GM21367 (cell line): ENCODE data around the gene ABHD3.
"Not testable (repeated sequence)": the region's sequence is repeated elsewhere in the genome, so short reads cannot be mapped to it uniquely, and the experiment has no call there.

Experiments used
- ATAC-seq: cut with Tn5 transposase; IDR thresholded peaks from one replicate; pipeline ENCODE4 v1.9.1; 2021; ENCODE audit not compliant: unreplicated experiment

The ABHD3 gene

DNA sequence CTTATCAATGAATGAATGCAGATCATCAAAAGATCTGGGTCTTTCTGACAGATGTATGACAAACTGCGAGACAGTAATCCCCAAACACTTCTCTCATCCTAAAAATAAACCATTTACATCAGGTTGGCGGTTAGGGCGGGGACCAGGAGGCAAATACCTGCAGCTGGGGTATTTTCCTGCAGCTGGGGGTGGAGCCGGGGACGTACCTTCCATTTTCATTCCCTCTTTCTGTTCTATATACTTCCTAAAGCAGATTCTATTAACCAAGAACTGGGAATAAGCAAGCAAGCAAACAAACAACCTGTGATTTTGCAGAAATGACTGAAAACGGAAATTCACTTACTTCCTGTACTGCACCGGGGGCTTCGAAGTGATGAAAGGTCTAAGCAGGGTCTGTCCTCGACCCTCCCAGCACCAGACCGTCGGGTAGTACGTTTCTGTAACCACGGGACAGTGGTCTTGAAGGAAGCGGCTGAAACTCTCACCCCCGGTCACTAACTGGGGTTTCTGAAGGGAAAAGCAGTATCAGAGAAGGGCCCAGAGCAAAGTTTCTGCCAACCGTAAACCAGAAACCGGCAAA, 1.2 kb downstream of the ABHD3 start:
- no peak for ATAC-seq

DNA sequence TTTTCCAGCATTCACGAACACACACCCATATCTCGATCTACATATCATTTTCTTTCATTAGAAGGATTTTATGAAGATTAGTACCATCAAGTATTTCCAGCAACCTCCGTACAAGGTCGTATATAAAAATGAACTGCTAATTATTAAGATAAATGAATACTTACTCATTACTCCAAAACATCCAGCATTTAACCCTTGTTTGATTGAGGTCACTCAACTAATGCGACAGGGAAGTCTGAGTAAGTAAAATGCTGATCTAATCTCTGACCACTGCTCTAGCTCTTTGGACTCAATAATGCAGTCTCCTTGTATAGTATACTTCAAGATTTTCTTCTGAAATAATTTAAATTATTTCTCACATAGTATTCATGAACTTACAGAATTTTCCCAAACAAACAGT, 2.0 kb downstream of the ABHD3 start:
- ATAC-seq, result no peak

- ATAC-seq, result no peak
These were observed 3.0 kb downstream of the ABHD3 start for GRCh38 chr18:21701621-21702020.

GRCh38 chr18:21700528-21701075, 4.0 kb downstream of the ABHD3 start:
- ATAC-seq, result no peak

- no peak for ATAC-seq
These were observed 11.3 kb downstream of the ABHD3 start for GRCh38 chr18:21693322-21693721.

GRCh38 chr18:21689736-21690135, 14.8 kb downstream of the ABHD3 start:
- no peak for ATAC-seq

DNA sequence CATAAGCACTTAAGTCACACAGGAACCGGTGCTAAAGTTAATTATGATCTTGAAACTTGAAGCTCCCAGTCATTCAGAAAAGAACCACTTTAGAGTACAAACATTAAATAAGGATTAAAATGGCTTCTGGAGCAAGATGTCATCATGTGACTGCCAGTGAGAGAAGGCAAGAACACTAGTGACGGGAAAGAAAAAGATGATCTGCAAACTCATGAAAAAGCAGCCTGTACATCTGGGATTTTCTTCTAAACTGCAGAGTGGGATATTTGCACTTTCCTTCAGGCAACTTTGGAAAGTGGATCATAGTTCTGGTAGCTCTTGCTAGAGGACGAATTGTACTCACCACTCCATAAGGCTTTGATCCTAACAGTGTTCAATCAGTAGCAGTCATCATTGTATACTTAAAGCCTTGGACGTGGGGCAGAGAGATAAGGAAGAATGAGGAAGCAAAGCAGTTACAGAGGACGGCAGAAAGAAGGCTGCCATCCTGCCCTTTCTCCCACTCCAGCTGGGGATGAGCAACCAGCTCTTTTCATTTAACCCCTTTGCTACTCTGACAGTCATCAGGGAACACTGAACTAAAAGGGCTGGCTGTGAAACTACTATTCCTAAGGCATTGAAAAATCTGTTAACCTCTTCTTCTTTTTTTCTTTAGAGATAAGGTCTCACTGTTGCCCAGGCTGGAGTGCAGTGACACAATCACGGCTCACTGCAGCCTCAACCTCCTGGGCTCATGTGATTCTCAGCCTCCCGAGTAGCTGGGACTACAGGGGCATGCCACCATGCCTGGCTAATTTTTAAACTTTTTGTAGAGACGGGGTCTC, 18.1 kb downstream of the ABHD3 start:
- no peak for ATAC-seq

GRCh38 chr18:21685556-21685981, 19.0 kb downstream of the ABHD3 start:
- peak; percentile 72 for ATAC-seq

DNA sequence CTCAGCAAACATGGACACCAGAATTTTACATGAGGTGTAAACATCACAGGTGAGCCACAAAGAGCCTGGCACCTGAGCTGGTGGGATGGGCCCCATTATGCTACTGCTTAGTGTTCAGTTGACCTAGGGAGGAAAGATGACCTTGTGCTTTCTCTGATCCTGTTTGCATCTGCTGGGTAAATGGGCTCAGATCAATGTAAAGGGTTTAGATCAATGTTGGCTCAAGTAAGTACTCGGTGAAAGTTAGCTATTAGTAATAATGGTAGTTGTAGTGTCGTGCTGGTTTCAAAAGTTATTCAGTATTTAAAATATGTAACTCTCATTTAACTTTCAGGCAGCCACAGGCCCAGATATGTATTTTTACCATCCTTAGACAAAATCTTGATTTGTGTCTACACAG, 19.8 kb downstream of the ABHD3 start:
- ATAC-seq, result peak; percentile 38

DNA sequence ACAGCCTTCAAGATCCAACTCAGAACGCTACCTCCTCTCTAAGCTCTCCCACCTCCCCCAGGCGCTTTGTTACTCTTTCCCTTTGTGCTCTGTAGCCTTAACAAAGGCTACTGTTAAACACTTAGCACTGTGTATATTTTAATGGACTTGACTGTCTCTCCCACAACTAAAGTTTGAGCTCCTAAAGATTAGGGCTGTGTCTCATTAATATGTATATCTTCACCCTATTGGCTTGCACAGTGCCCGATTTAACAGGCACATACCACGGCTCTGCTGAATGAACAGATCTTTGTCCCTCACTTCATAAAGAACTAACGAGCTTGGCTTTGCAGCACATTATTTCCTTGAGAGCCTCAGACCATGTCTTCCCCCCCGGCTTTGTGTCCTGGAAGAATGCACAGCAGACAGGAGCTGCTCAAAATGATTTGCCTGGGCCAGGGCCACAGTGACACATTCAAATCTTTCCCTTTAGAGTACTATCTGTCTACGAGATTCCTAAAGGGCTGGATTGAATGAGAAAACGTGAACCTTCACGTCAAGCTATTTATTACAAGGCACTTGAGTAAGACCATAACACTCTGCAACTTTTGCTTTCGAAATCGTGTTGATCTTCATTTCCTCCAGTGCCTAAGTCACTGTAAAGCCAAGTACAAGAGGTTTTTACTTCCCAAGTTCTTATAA, 22.1 kb downstream of the ABHD3 start:
- peak; percentile 37 for ATAC-seq

DNA sequence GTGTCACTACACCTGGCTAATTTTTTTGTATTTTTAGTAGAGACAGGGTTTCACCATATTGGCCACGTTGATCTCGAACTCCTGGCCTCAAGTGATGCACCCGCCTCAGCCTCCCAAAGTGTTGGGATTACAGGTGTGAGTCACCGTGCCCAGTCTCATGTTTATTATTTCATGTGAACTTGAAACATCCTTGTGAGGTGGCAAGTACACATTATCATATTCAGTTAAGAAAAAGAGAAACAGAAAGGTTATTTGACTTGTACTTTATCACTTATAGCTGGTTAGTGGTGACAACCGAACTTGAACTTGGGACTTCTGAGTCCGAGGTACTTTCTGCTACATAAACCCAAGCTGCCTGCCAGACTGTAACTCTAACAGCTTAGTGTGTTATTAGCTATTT, 24.4 kb downstream of the ABHD3 start:
- no peak for ATAC-seq

- ATAC-seq, result no peak
These were observed 25.7 kb downstream of the ABHD3 start for GRCh38 chr18:21678859-21679258.

GRCh38 chr18:21675354-21675753, 29.2 kb downstream of the ABHD3 start:
- ATAC-seq, result not testable (repeated sequence)

DNA sequence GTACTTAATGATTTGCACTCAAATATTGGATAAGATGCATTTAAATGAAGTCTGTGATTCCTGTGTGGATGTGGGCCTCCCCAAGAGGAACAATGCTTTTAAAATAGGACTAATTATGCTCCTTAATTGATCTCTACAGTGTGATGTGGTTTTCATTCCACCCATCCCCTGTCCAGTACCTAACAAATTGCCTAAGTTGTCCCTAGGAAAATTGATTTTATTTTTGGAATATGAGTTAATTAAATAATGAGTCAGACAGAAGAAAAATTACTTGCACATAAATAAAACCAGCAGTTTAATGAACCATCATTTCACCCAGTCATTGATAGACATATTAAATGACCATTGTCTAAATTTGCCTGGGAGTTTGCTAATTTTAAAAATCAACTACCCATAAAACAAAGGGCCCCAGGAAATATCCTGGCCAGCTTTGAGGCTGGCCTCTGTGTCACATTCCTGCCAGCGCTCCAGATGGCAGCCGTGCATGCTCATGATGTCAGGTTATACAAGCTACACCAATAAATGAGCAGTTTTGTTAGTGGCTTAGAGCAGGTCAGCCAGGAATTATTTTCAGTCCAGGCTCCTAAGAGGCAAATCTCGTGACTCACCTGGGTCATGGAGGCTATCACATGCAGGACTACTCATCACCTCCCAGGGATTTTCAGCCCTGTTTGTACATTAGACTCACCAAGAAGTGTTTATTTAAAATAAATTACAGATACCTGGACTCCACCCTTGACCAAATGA, 31.9 kb downstream of the ABHD3 start:
- ATAC-seq, result no peak

DNA sequence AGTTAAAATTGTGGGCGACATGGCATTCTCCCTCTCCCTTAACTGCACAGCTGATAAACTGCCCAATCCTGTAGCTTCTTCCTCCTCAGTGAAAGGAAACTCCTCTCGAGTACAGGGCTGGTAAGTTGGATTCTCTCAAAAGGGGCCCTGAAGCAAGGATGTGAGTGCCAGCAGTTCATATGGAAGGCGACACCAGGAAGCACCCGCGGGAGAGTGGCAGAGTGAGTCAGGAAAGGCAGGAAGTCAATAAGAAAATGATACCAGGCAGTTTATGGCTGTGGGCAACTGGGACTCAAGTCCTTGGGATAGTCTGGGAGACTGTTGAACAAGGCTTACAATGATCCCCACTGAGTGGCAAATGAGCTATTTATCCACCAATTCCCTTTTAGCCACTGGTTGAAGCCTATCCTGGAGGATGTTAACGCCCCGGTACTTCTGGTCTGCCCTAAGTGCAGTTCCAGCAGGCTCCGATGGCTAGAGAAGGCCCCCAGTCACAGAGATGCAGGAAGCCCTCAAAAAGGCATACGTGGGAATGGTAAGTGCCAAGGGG, 34.8 kb downstream of the ABHD3 start:
- no peak for ATAC-seq

DNA sequence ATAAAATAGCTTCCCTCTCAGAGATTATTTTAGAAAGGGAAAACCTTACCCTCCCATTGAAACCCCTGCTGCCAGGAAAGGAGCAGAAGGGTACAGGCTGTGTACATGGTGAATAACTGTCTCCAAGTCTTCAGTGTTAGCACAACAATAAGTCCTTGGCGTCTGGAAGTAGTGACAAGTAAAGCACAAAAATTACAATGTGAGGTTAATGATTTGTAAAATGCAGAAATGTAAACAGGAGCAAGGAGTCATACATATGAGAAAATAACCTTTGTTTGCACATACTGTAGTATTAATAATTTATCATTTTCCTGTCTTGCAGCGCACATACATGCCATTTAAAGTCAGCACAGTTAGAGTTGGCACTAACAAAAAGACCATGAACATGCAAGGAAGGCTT, 40.5 kb downstream of the ABHD3 start:
- no peak for ATAC-seq

- ATAC-seq, result no peak
These were observed 41.0 kb downstream of the ABHD3 start for GRCh38 chr18:21663578-21663977.

GRCh38 chr18:21662581-21662980, 42.0 kb downstream of the ABHD3 start:
- ATAC-seq, result no peak

GRCh38 chr18:21660078-21660477, 44.5 kb downstream of the ABHD3 start:
- ATAC-seq, result no peak

DNA sequence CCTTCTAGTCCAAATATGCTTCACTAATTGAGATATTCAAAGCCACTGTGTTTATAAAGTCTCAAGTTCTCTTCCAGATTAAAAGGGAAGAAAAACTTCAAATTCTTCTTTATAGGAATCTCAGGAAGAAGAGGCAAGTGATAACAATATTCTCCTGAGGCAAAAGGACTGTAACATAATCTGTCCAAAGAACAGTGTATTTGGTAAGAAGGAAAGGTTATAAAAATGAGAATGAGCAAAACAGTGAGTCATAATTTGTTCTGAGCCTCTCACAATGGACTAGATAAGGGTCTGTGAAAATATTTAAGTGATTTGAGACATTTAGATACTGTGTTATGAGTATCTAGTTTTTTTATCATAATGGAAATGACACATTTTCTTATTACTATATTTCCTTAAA, 48.2 kb downstream of the ABHD3 start:
- no peak for ATAC-seq

GRCh38 chr18:21653361-21653760, 51.2 kb downstream of the ABHD3 start:
- ATAC-seq, result no peak
